Activated CD8-positive, alpha-beta memory T cell treated with anti-CD3 and anti-CD28 coated beads, Interleukin-2, amount 10 ng/mL, durations not matched to agents 7 days and 5 days (primary cell): Measurements from ENCODE around the gene LRRFIP1. TPM values are rescaled to one million over a fixed set of nuclear protein-coding genes. Genes with fewer than 3 reads are reported as not detected.
"Not testable (repeated sequence)": the region's sequence is repeated elsewhere in the genome, so short reads cannot be mapped to it uniquely, and the experiment has no call there.

ENCODE experiments used
- ATAC-seq: fragments of 150-1000 bp; cut with Tn5 transposase; one replicate; pipeline ENCODE4 v1.10.0; 2021; ENCODE audit warnings: moderate library complexity
- CTCF ChIA-PET: fragments of 350-600 bp; sonication (Branson Sonifier 250); formaldehyde crosslinking; loops from one replicate; lab custom pipeline; 2021; ENCODE audit warnings: antibody characterized with exemption; lab: Charles Lee
- DNase-seq: peaks from one replicate; pipeline ENCODE4 v3.0.0-alpha.2; 2020
- H3K27ac Mint-ChIP-seq: one replicate; pipeline ENCODE4 v1.8.0; 2021; ENCODE audit warnings: mild to moderate bottlenecking, mixed read lengths
- H3K27me3 Mint-ChIP-seq: one replicate; pipeline ENCODE4 v1.8.0; 2021; ENCODE audit warnings: mixed read lengths
- H3K36me3 Mint-ChIP-seq: one replicate; pipeline ENCODE4 v1.8.0; 2021; ENCODE audit warnings: mild to moderate bottlenecking, mixed read lengths
- H3K4me1 Mint-ChIP-seq: one replicate; pipeline ENCODE4 v1.8.0; 2021; ENCODE audit warnings: mixed read lengths
- H3K4me3 Mint-ChIP-seq: one replicate; pipeline ENCODE4 v1.8.0; 2021; ENCODE audit warnings: mild to moderate bottlenecking, moderate library complexity, mixed read lengths
- H3K9me3 Mint-ChIP-seq: one replicate; pipeline ENCODE4 v1.8.0; 2022; ENCODE audit warnings: low read depth, mixed read lengths
- total RNA-seq, 2 experiments: library from RNA; stranded (reverse); gene quantifications; one replicate each; pipeline ENCODE4 v1.2.3, GENCODE V29; 2021

Gene LRRFIP1
- total RNA-seq, 2 experiments from 2014 or later: 197 to 229 TPM

DNA sequence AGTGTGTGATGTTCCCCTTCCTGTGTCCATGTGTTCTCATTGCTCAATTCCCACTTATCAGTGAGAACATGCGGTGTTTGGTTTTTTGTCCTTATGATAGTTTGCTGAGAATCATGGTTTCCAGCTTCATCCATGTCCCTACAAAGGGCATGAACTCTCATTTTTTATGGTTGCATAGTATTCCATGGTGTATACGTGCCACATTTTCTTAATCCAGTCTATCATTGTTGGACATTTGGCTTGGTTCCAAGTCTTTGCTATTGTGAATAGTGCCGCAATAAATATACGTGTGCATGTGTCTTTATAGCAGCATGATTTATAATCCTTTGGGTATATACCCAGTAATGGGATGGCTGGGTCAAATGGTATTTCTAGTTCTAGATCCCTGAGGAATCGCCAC is 156.3 kb downstream of the LRRFIP1 start:
- H3K4me1 Mint-ChIP-seq, H3K27me3 Mint-ChIP-seq, DNase-seq, H3K27ac Mint-ChIP-seq, H3K9me3 Mint-ChIP-seq, H3K4me3 Mint-ChIP-seq, ATAC-seq, CTCF ChIA-PET: not testable (repeated sequence)
- H3K36me3 Mint-ChIP-seq: peaks cover 80% of the 10 kb centered on the region

DNA sequence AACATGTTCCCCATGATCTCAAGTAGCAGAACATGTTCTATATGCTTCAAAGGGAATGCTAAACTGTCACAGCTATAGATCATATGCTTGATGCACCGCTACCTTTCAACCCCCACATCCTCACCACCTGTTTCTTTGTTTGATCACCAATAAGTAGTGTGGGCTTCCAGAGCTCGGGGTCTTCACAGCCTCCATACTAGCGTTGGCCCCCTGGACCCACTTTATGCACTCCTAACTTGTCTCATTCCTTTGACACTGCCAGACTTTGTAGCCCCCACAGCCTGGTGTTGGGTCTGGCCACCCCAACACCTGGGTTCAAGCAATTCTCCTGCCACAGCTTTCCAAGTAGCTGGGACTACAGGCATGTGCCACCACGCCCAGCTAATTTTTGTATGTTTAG is 159.5 kb downstream of the LRRFIP1 start:
- peaks cover 58% of the 10 kb centered on the region for H3K36me3 Mint-ChIP-seq
- DNase-seq (no peak), ATAC-seq (no peak)
- no peak overlapping the region for H3K4me3 Mint-ChIP-seq
- CTCF ChIA-PET: no interaction called here
- H3K27ac Mint-ChIP-seq: no peak overlapping the region
- H3K9me3 Mint-ChIP-seq: peaks cover 3% of the 10 kb centered on the region
- H3K27me3 Mint-ChIP-seq: no peaks in the 10 kb centered on the region
- peaks cover 3% of the 10 kb centered on the region for H3K4me1 Mint-ChIP-seq

GRCh38 chr2:237790353-237790752 is 163.0 kb downstream of the LRRFIP1 start:
- DNase-seq (no peak), ATAC-seq (no peak)
- Mint-ChIP-seq H3K4me3 (no peak overlapping the region), H3K27me3 (no peaks in the 10 kb centered on the region), H3K27ac (no peak overlapping the region), H3K36me3 (peaks cover 32% of the 10 kb centered on the region), H3K9me3 (peaks cover 3% of the 10 kb centered on the region), H3K4me1 (peaks cover 3% of the 10 kb centered on the region)
- CTCF ChIA-PET: no interaction called here

- ATAC-seq: no peak
- DNase-seq: no peak
- Mint-ChIP-seq H3K27me3 (no peaks in the 10 kb centered on the region), H3K27ac (no peak overlapping the region), H3K36me3 (peaks cover 18% of the 10 kb centered on the region), H3K9me3 (no peaks in the 10 kb centered on the region), H3K4me1 (peaks cover 3% of the 10 kb centered on the region), H3K4me3 (no peak overlapping the region)
- CTCF ChIA-PET: no interaction called here
These were observed 164.8 kb downstream of the LRRFIP1 start for GRCh38 chr2:237791977-237792727.

DNA sequence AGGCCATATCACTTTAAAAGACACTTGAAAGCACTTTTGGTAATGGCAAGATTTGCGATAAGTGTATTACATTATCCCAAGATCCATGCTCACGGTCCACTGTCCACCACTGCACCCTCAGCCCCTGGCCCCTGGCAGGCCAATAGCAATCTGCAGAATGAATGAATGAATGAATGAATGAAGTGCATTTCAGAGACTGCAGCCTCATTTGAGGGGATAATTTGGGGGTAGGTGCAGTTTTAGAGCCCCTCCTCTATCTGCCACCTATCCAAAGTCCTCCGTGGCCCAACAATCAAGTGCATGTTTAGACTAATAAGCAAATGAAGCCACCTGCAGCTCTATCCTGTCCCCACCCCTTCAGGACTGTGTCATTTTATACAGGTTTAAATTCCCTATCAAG is 169.9 kb downstream of the LRRFIP1 start:
- CTCF ChIA-PET: no interaction called here
- ATAC-seq: no peak
- H3K36me3 Mint-ChIP-seq: peaks cover 3% of the 10 kb centered on the region

DNA sequence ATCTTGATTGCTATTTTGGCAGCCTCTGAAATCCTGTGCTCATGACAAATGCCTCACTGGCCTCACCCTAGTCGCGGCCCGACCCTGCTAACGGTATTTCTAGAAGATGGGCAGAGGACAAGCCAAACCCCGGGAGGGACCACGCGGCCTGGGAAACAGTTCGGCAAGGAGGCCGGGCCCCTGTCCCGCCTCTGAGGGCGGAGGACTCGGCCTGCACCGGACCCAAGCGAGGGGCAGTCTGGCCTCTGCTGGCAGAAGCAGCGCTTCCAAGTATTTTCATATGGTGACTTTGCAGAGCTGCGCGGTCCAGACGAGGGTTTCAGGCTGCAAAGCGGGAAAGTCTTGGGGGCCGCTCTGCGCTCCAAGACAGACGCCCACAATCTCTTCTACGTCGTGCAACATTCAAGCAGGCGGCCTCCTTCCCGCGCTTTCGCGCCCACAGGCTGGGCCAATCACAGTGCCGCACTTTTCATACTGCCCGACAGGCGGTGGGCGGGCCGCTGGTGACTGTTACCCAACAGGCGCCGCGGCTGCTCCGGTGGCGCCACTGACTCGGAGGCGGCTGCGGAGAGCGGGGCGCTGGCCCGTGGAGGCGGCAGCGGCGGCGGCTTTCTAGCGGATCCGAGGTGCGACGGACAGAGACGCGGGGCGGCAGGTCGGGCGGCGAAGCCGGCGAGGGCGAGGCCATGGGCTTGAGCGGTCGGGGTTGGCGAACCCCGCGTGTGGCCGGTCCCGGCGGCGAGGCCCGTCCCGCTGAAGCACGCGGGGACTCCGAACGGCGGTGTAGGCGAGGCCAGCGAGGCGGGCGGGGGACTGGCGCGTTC is 171.1 kb downstream of the LRRFIP1 start, which contains the start of gene RBM44:
Gene RBM44 (plus strand): TSS at position 544 of the 824 bp plus-strand sequence. CDS start 14,831 bp downstream, outside the sequence.
- DNase-seq (no peak), ATAC-seq (no peak)
- Mint-ChIP-seq H3K27me3 (no peaks in the 10 kb centered on the region), H3K36me3 (peaks cover 3% of the 10 kb centered on the region), H3K4me1 (no peaks in the 10 kb centered on the region), H3K9me3 (no peaks in the 10 kb centered on the region), H3K27ac (no peak within 1 kb of the TSS), H3K4me3 (no peak within 1 kb of the TSS)
- CTCF ChIA-PET: no interaction called here

More for the DNA sequence above, 169.9 kb downstream of the LRRFIP1 start:
- H3K27me3 Mint-ChIP-seq: no peaks in the 10 kb centered on the region
- H3K27ac Mint-ChIP-seq: no peak overlapping the region
- H3K9me3 Mint-ChIP-seq: no peaks in the 10 kb centered on the region
- DNase-seq: no peak
- H3K4me3 Mint-ChIP-seq: no peak overlapping the region
- H3K4me1 Mint-ChIP-seq: no peaks in the 10 kb centered on the region

- CTCF ChIA-PET: no interaction called here
- no peak overlapping the region for H3K27ac Mint-ChIP-seq
These were observed 171.7 kb downstream of the LRRFIP1 start for GRCh38 chr2:237799060-237799428.

GRCh38 chr2:237801466-237801865 is 174.1 kb downstream of the LRRFIP1 start:
- Mint-ChIP-seq H3K4me3 (no peak overlapping the region), H3K4me1 (no peaks in the 10 kb centered on the region), H3K36me3 (peaks cover 3% of the 10 kb centered on the region), H3K27ac (no peak overlapping the region), H3K9me3 (no peaks in the 10 kb centered on the region), H3K27me3 (no peaks in the 10 kb centered on the region)
- no peak for DNase-seq
- CTCF ChIA-PET: no interaction called here
- ATAC-seq: no peak

More at GRCh38 chr2:237799060-237799428, 171.7 kb downstream of the LRRFIP1 start:
- Mint-ChIP-seq H3K4me3 (no peak overlapping the region), H3K27me3 (no peaks in the 10 kb centered on the region), H3K9me3 (no peaks in the 10 kb centered on the region), H3K4me1 (no peaks in the 10 kb centered on the region), H3K36me3 (peaks cover 3% of the 10 kb centered on the region)
- ATAC-seq (no peak), DNase-seq (no peak)

- Mint-ChIP-seq H3K36me3 (no peaks in the 10 kb centered on the region), H3K27me3 (peaks cover 13% of the 10 kb centered on the region), H3K4me3 (no peak overlapping the region), H3K27ac (no peak overlapping the region), H3K9me3 (no peaks in the 10 kb centered on the region), H3K4me1 (no peaks in the 10 kb centered on the region)
- CTCF ChIA-PET: no interaction called here
- no peak for DNase-seq
- ATAC-seq: no peak
These were observed 178.9 kb downstream of the LRRFIP1 start for GRCh38 chr2:237806334-237806733.

- Mint-ChIP-seq H3K27ac (no peak overlapping the region), H3K9me3 (no peaks in the 10 kb centered on the region), H3K4me1 (peaks cover 17% of the 10 kb centered on the region), H3K36me3 (no peaks in the 10 kb centered on the region), H3K4me3 (no peak overlapping the region), H3K27me3 (peaks cover 8% of the 10 kb centered on the region)
- DNase-seq (no peak), ATAC-seq (peak; percentile 36)
- CTCF ChIA-PET: no interaction called here
These were observed 188.2 kb downstream of the LRRFIP1 start for GRCh38 chr2:237815637-237816036.

DNA sequence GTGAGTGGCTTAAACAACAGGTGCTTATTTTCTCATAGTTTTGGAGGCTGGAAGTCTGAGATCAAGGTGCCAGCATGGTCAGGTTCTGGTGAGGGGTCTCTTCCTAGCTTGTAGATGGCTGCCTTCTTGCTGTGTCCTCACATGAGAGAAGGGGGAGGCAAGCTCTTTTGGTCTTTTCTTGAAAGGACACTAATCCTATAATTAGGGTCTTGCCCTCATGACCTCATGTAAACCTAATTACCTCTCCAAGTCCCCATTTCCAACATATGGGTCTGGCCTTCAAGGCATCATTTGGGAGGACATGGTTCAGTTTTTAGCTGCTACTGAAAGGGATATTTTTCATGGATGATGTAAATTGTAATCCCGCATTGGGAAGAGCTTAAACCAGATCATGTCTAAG is 189.1 kb downstream of the LRRFIP1 start:
- Mint-ChIP-seq H3K9me3 (no peaks in the 10 kb centered on the region), H3K27ac (no peak overlapping the region), H3K4me1 (peaks cover 17% of the 10 kb centered on the region), H3K36me3 (no peaks in the 10 kb centered on the region), H3K4me3 (no peak overlapping the region), H3K27me3 (peaks cover 8% of the 10 kb centered on the region)
- no peak for ATAC-seq
- DNase-seq: no peak
- CTCF ChIA-PET: no interaction called here

DNA sequence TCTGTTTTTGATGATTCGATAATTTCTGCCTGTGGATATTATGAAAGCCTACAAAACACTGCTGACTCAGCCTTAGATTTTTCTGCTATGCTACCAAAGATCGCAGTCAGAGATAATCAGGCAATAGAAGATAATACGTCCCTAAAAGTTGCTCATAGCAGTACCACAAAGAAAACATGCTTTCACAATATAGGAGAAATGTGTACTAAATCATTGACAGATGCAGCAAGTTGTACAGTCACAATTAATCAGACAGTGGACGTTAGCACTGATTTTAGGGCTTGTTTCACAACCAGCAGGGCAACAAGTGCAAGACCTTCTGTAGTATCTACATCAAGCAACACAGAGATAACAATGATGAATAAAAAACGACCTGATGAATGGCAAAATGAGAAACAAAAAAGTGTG is 190.7 kb downstream of the LRRFIP1 start:
- DNase-seq (no peak), ATAC-seq (no peak)
- Mint-ChIP-seq H3K9me3 (no peaks in the 10 kb centered on the region), H3K27ac (no peak overlapping the region), H3K27me3 (peaks cover 1% of the 10 kb centered on the region), H3K4me1 (peaks cover 17% of the 10 kb centered on the region), H3K4me3 (no peak overlapping the region), H3K36me3 (no peaks in the 10 kb centered on the region)
- CTCF ChIA-PET: no interaction called here

DNA sequence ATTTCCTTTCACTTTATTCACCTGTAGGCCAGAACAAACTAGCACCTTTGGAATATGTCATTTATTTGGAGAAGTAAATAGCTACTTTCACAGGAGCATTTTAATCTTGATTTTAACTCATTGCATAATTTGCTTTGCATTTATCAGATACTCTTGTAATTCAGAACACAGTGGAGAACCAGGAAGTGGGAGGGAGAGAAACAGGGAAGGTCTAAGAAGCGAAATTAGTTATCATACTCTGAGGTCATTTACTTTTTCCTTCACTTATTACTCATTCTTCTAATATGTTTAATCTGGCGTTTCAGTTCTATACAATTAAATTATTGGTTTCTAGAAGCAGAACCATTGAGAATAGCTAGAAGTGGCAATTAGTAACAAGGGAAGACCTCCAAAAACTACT is 191.8 kb downstream of the LRRFIP1 start:
- Mint-ChIP-seq H3K9me3 (no peaks in the 10 kb centered on the region), H3K4me3 (no peak overlapping the region), H3K27me3 (no peaks in the 10 kb centered on the region), H3K36me3 (no peaks in the 10 kb centered on the region), H3K4me1 (peaks cover 17% of the 10 kb centered on the region), H3K27ac (no peak overlapping the region)
- DNase-seq (no peak), ATAC-seq (no peak)
- CTCF ChIA-PET: interaction anchor here (1.2 kb wide), 1 partner anchor 146 kb away, joined by 4 read pairs; no protein-coding TSS in a partner anchor

- H3K27me3 Mint-ChIP-seq: no peaks in the 10 kb centered on the region
- DNase-seq (no peak), ATAC-seq (no peak)
- H3K4me1 Mint-ChIP-seq: peaks cover 16% of the 10 kb centered on the region
- no peaks in the 10 kb centered on the region for H3K36me3 Mint-ChIP-seq
- CTCF ChIA-PET: interaction anchor here (1.2 kb wide), 1 partner anchor 148 kb away, joined by 4 read pairs; no protein-coding TSS in a partner anchor
- H3K4me3 Mint-ChIP-seq: no peak overlapping the region
- H3K27ac Mint-ChIP-seq: no peak overlapping the region
- no peaks in the 10 kb centered on the region for H3K9me3 Mint-ChIP-seq
These were observed 193.0 kb downstream of the LRRFIP1 start for GRCh38 chr2:237820421-237820820.
